ENCODE data around the gene MFSD6.
A peak's percentile ranks its signal among the peaks of the same experiment; 100 is the strongest.
"Not testable (repeated sequence)": the region's sequence is repeated elsewhere in the genome, so short reads cannot be mapped to it uniquely, and the experiment has no call there.

Gene MFSD6

GRCh38 chr2:190405995-190406394 is 2.2 kb upstream of the MFSD6 start:
- no peak for DNase-seq

GRCh38 chr2:190406805-190407204 is 1.4 kb upstream of the MFSD6 start:
- no peak for DNase-seq

GRCh38 chr2:190407246-190407661 is 901 bp upstream of the MFSD6 start:
- no peak for DNase-seq

- peak; percentile 60 to 78 for DNase-seq
Observed at GRCh38 chr2:190408538-190409271, 550 bp downstream of the MFSD6 start.

- no peak for DNase-seq
Observed at GRCh38 chr2:190409616-190410015, 1.5 kb downstream of the MFSD6 start.

- DNase-seq, result peak; percentile 40 to 67
Observed at GRCh38 chr2:190410166-190410565, 2.0 kb downstream of the MFSD6 start.

GRCh38 chr2:190412966-190413365 is 4.8 kb downstream of the MFSD6 start:
- DNase-seq, result no peak

GRCh38 chr2:190413421-190413820 is 5.3 kb downstream of the MFSD6 start:
- DNase-seq, result peak; percentile 35 to 62

- DNase-seq, result no peak
Observed at GRCh38 chr2:190415251-190415650, 7.1 kb downstream of the MFSD6 start.

- no peak for DNase-seq
Observed at GRCh38 chr2:190415794-190416775, 7.9 kb downstream of the MFSD6 start.

- no peak for DNase-seq
Observed at GRCh38 chr2:190417045-190417842, 9.1 kb downstream of the MFSD6 start.

- DNase-seq, result peak; percentile 61 to 62
Observed at GRCh38 chr2:190418727-190419126, 10.6 kb downstream of the MFSD6 start.

- peak in 1 of 2 donors; percentile 23 for DNase-seq
Observed at GRCh38 chr2:190420801-190421200, 12.6 kb downstream of the MFSD6 start.

GRCh38 chr2:190425221-190425866 is 17.2 kb downstream of the MFSD6 start:
- peak; percentile 50 to 73 for DNase-seq

GRCh38 chr2:190425883-190426658 is 17.9 kb downstream of the MFSD6 start:
- DNase-seq, result no peak

GRCh38 chr2:190430866-190431265 is 22.7 kb downstream of the MFSD6 start:
- not testable (repeated sequence) for DNase-seq

GRCh38 chr2:190431907-190432306 is 23.8 kb downstream of the MFSD6 start:
- no peak for DNase-seq

- DNase-seq, result no peak
Observed at GRCh38 chr2:190432567-190433231, 24.5 kb downstream of the MFSD6 start.

GRCh38 chr2:190435031-190435670 is 27.0 kb downstream of the MFSD6 start:
- peak; percentile 41 to 61 for DNase-seq

- DNase-seq, result no peak
Observed at GRCh38 chr2:190436557-190436956, 28.4 kb downstream of the MFSD6 start.

Data from inflammatory macrophage (primary cell).